Omental fat pad (tissue), 4 donors: ENCODE data around the gene HOXB1. TPM values are rescaled to one million over a fixed set of nuclear protein-coding genes. Genes with fewer than 3 reads are reported as not detected.

Experiments used
- ATAC-seq: fragments of 150-250 bp; one replicate; pipeline ENCODE4 v1.9.1; 2016; ENCODE audit warnings: mild to moderate bottlenecking, moderate library complexity; ENCODE audit not compliant: low FRiP score
- DNase-seq: peaks from one replicate; pipeline ENCODE4 v3.0.0-alpha.2; 2019; ENCODE audit warnings: low spot score
- CTCF ChIP-seq, 3 donors: fragments of 450-650 bp; IDR thresholded peaks; one replicate each; pipeline ENCODE4 v1.5.1; 2016 to 2017; ENCODE audit warnings: antibody characterized with exemption in 3 of 3, mild to moderate bottlenecking in 3 of 3, moderate library complexity in 2 of 3
- total RNA-seq, 4 donors: library from RNA; depleted of rRNA; stranded (reverse); fragments of >200 nt; gene quantifications; one replicate each; pipeline ENCODE4 v1.1.0, GENCODE V29; 2016

The HOXB1 gene
- total RNA-seq, 4 donors from 2014 or later: not detected

- no peak for TF ChIP-seq CTCF (IDR thresholded peaks at IDR 0.05)
- no peak for ATAC-seq
- no peak for DNase-seq
Observed at GRCh38 chr17:48529683-48530009, 1.2 kb downstream of the HOXB1 start.

- TF ChIP-seq CTCF (IDR thresholded peaks at IDR 0.05): no peak
- ATAC-seq: no peak
Observed at GRCh38 chr17:48528936-48529682, 1.7 kb downstream of the HOXB1 start.

GRCh38 chr17:48528153-48528935 lies 2.5 kb downstream of the HOXB1 start:
- no peak for TF ChIP-seq CTCF (IDR thresholded peaks at IDR 0.05)
- ATAC-seq: no peak

More at GRCh38 chr17:48528936-48529682, 1.7 kb downstream of the HOXB1 start:
- no peak for DNase-seq

GRCh38 chr17:48527547-48527932 lies 3.3 kb downstream of the HOXB1 start:
- DNase-seq: no peak

More at GRCh38 chr17:48528153-48528935, 2.5 kb downstream of the HOXB1 start:
- DNase-seq: no peak

GRCh38 chr17:48526608-48527546 lies 3.9 kb downstream of the HOXB1 start:
- no peak for ATAC-seq
- TF ChIP-seq CTCF (IDR thresholded peaks at IDR 0.05): no peak
- DNase-seq: no peak

More at GRCh38 chr17:48527547-48527932, 3.3 kb downstream of the HOXB1 start:
- TF ChIP-seq CTCF (IDR thresholded peaks at IDR 0.05): no peak
- no peak for ATAC-seq

- no peak for TF ChIP-seq CTCF (IDR thresholded peaks at IDR 0.05)
Observed at GRCh38 chr17:48523010-48523409, 7.8 kb downstream of the HOXB1 start.

More at GRCh38 chr17:48523010-48523409, 7.8 kb downstream of the HOXB1 start:
- ATAC-seq (no peak), DNase-seq (no peak)
